Measurements from ENCODE around the gene BEAN1. TPM values are rescaled to one million over a fixed set of nuclear protein-coding genes. Genes with fewer than 3 reads are reported as not detected.

The BEAN1 gene
- total RNA-seq, 4 donors from 2014 or later = 0.47 to 1.0 (median 0.54) TPM; not detected in 1

- Histone ChIP-seq H3K27me3 (peaks cover 18% of the 10 kb centered on the region), H3K27ac (no peak overlapping the region), H3K9me3 (peaks cover 0 to 11% (median 1%) of the 10 kb centered on the region in 3 donors), H3K36me3 (peaks cover 0 to 10% of the 10 kb centered on the region in 2 donors), H3K4me1 (no peaks in the 10 kb centered on the region), H3K4me3 (no peak overlapping the region)
- TF ChIP-seq EP300 (IDR thresholded peaks at IDR 0.05) (no peak), POLR2A (IDR thresholded peaks at IDR 0.05) (no peak), POLR2AphosphoS5 (IDR thresholded peaks at IDR 0.05) (no peak)
- TF ChIP-seq, protein P1, sequence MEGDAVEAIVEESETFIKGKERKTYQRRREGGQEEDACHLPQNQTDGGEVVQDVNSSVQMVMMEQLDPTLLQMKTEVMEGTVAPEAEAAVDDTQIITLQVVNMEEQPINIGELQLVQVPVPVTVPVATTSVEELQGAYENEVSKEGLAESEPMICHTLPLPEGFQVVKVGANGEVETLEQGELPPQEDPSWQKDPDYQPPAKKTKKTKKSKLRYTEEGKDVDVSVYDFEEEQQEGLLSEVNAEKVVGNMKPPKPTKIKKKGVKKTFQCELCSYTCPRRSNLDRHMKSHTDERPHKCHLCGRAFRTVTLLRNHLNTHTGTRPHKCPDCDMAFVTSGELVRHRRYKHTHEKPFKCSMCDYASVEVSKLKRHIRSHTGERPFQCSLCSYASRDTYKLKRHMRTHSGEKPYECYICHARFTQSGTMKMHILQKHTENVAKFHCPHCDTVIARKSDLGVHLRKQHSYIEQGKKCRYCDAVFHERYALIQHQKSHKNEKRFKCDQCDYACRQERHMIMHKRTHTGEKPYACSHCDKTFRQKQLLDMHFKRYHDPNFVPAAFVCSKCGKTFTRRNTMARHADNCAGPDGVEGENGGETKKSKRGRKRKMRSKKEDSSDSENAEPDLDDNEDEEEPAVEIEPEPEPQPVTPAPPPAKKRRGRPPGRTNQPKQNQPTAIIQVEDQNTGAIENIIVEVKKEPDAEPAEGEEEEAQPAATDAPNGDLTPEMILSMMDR (IDR thresholded peaks at IDR 0.05) = no peak
- ATAC-seq = no peak
- WGBS, 2 donors (ENCODE audit: low coverage in 1 of 2) = no CpG with 5 or more reads among the region's 26 CpGs
Measured at GRCh38 chr16:66469291-66469946, 42.3 kb downstream of the BEAN1 start.

- H3K4me3 ChIP-seq = no peak overlapping the region
- H3K36me3 ChIP-seq = peaks cover 0 to 10% of the 10 kb centered on the region in 2 donors
- WGBS, 2 donors (ENCODE audit: low coverage in 1 of 2) = 91 to 100% methylated on average over 1 to 6 of the region's 6 CpGs
- no peak overlapping the region for H3K27ac ChIP-seq
- no peaks in the 10 kb centered on the region for H3K4me1 ChIP-seq
- TF ChIP-seq, protein P1 (IDR thresholded peaks at IDR 0.05) = no peak
- TF ChIP-seq EP300 (IDR thresholded peaks at IDR 0.05) = no peak
- no peak for TF ChIP-seq POLR2AphosphoS5 (IDR thresholded peaks at IDR 0.05)
- TF ChIP-seq POLR2A (IDR thresholded peaks at IDR 0.05) = no peak
- H3K9me3 ChIP-seq = peaks cover 0 to 11% (median 1%) of the 10 kb centered on the region in 3 donors
- peaks cover 23% of the 10 kb centered on the region for H3K27me3 ChIP-seq
- ATAC-seq = no peak
Measured at GRCh38 chr16:66469947-66470546, 43.0 kb downstream of the BEAN1 start.

DNA sequence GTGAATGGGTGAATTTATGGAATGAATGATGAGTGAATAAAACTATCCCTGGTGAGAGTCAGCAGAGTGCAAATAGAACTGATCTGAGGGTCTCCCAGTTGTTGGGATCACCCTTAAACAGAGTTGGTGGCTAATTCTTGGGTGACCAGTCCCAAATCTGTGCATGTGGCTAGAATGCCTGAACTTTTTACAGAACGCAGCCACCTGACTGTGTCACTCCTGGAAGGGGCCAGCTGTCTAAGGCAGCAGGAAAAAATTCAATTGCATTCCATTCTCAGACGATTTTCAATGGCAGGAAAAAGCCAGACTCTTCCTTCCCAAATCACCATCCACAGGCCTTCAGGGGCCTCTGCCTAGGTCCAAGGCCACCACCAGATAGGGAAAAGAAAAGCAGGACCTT is 43.5 kb downstream of the BEAN1 start:
- no peak for ATAC-seq
- WGBS, 2 donors (ENCODE audit: low coverage in 1 of 2) = 54 to 60% methylated on average over 1 to 2 of the region's 2 CpGs

GRCh38 chr16:66471264-66471663 is 44.2 kb downstream of the BEAN1 start:
- H3K36me3 ChIP-seq = peaks cover 0 to 10% of the 10 kb centered on the region in 2 donors
- H3K27ac ChIP-seq = no peak overlapping the region
- ATAC-seq = no peak
- TF ChIP-seq, protein P1 (IDR thresholded peaks at IDR 0.05) = no peak
- TF ChIP-seq POLR2AphosphoS5 (IDR thresholded peaks at IDR 0.05) = no peak
- TF ChIP-seq EP300 (IDR thresholded peaks at IDR 0.05) = no peak
- TF ChIP-seq POLR2A (IDR thresholded peaks at IDR 0.05) = no peak
- H3K9me3 ChIP-seq = peaks cover 0 to 8% (median 1%) of the 10 kb centered on the region in 3 donors
- H3K4me3 ChIP-seq = no peak overlapping the region
- WGBS, 2 donors (ENCODE audit: low coverage in 1 of 2) = 100% methylated on average over 2 of the region's 10 CpGs; no CpG with 5 or more reads in 1 of the 2 donors
- no peaks in the 10 kb centered on the region for H3K4me1 ChIP-seq
- peaks cover 34% of the 10 kb centered on the region for H3K27me3 ChIP-seq

More for the DNA sequence above, 43.5 kb downstream of the BEAN1 start:
- no peak overlapping the region for H3K27ac ChIP-seq
- H3K27me3 ChIP-seq = peaks cover 28% of the 10 kb centered on the region
- no peak for TF ChIP-seq EP300 (IDR thresholded peaks at IDR 0.05)
- no peak for TF ChIP-seq POLR2AphosphoS5 (IDR thresholded peaks at IDR 0.05)
- TF ChIP-seq, protein P1 (IDR thresholded peaks at IDR 0.05) = no peak
- TF ChIP-seq POLR2A (IDR thresholded peaks at IDR 0.05) = no peak
- H3K9me3 ChIP-seq = peaks cover 0 to 11% (median 1%) of the 10 kb centered on the region in 3 donors
- no peak overlapping the region for H3K4me3 ChIP-seq
- H3K36me3 ChIP-seq = peaks cover 0 to 10% of the 10 kb centered on the region in 2 donors
- no peaks in the 10 kb centered on the region for H3K4me1 ChIP-seq
